ENCODE data around the gene DIPK1A.
A peak's percentile ranks its signal among the peaks of the same experiment; 100 is the strongest.

DIPK1A gene

GRCh38 chr1:92872719-92873118 is 88.5 kb downstream of the DIPK1A start:
- H3K4me3 ChIP-seq (replicated peaks; ENCODE audit: low read depth, low read length), result no peak overlapping the region
- DNase-seq (ENCODE audit: extremely low read depth, low read depth), result no peak
- no peak for TF ChIP-seq CTCF (IDR thresholded peaks at IDR 0.05; ENCODE audit: low read depth, low read length, missing control alignments)

- no peak for DNase-seq (ENCODE audit: extremely low read depth, low read depth)
Measured at GRCh38 chr1:92870591-92870990, 90.7 kb downstream of the DIPK1A start.

GRCh38 chr1:92864131-92864530 is 97.1 kb downstream of the DIPK1A start:
- no peak overlapping the region for H3K4me3 ChIP-seq (replicated peaks; ENCODE audit: low read depth, low read length)
- DNase-seq (ENCODE audit: extremely low read depth, low read depth), result no peak
- TF ChIP-seq CTCF (IDR thresholded peaks at IDR 0.05; ENCODE audit: low read depth, low read length, missing control alignments), result no peak

More at GRCh38 chr1:92870591-92870990, 90.7 kb downstream of the DIPK1A start:
- H3K4me3 ChIP-seq (replicated peaks; ENCODE audit: low read depth, low read length), result no peak overlapping the region
- TF ChIP-seq CTCF (IDR thresholded peaks at IDR 0.05; ENCODE audit: low read depth, low read length, missing control alignments), result no peak

- TF ChIP-seq CTCF (IDR thresholded peaks at IDR 0.05; ENCODE audit: low read depth, low read length, missing control alignments), result no peak
- no peak for DNase-seq (ENCODE audit: extremely low read depth, low read depth)
- no peak overlapping the region for H3K4me3 ChIP-seq (replicated peaks; ENCODE audit: low read depth, low read length)
Measured at GRCh38 chr1:92862605-92863004, 98.7 kb downstream of the DIPK1A start.

GRCh38 chr1:92859400-92860039 is 101.7 kb downstream of the DIPK1A start:
- DNase-seq (ENCODE audit: extremely low read depth, low read depth), result no peak
- no peak for TF ChIP-seq CTCF (IDR thresholded peaks at IDR 0.05; ENCODE audit: low read depth, low read length, missing control alignments)
- H3K4me3 ChIP-seq (replicated peaks; ENCODE audit: low read depth, low read length), result no peak overlapping the region

GRCh38 chr1:92858564-92859399 is 102.5 kb downstream of the DIPK1A start:
- peak; percentile 71 for DNase-seq (ENCODE audit: extremely low read depth, low read depth)
- no peak overlapping the region for H3K4me3 ChIP-seq (replicated peaks; ENCODE audit: low read depth, low read length)
- TF ChIP-seq CTCF (IDR thresholded peaks at IDR 0.05; ENCODE audit: low read depth, low read length, missing control alignments), result peak; percentile 84

Measured in HFF-Myc (cell line).